HepG2 (cell line): ENCODE measurements around the gene AMBRA1. TPM values are rescaled to one million over a fixed set of nuclear protein-coding genes. Genes with fewer than 3 reads are reported as not detected.
A peak's percentile ranks its signal among the peaks of the same experiment; 100 is the strongest.

ENCODE experiments used
- CENPX ChIP-seq: sonication (generic); formaldehyde crosslinking; IDR thresholded peaks from 2 replicates; pipeline ENCODE4 v1.9.0; 2021; ENCODE audit warnings: mild to moderate bottlenecking, missing genetic modification reagents, moderate library complexity
- HIC2 ChIP-seq: sonication (generic); formaldehyde crosslinking; IDR thresholded peaks from 2 replicates; pipeline ENCODE4 v1.9.0; 2022; ENCODE audit warnings: low read depth, missing genetic modification reagents
- MEIS1 ChIP-seq: sonication (generic); formaldehyde crosslinking; IDR thresholded peaks from 2 replicates; pipeline ENCODE4 v1.9.0; 2021; ENCODE audit warnings: mild to moderate bottlenecking, missing genetic modification reagents, moderate library complexity, borderline replicate concordance
- polyA plus RNA-seq, 8 experiments: library from polyadenylated mRNA; depleted of rRNA in 3 of 8; stranded (reverse) in 7 of 8; unstranded in 1 of 8; fragments of >200 nt; fragmentation: Illumina TruSeq in 4 of 8; extraction: Trizol in 4 of 8; gene quantifications; 2 replicates each; pipeline versions ENCODE4 v1.2.1 to v1.2.3, GENCODE V29; 2011 to 2016; ENCODE audit warnings: low read depth in 4 of 8, missing spikeins in 1 of 8, mixed read lengths in 1 of 8; ENCODE audit not compliant: insufficient read depth in 1 of 8
- total RNA-seq, 5 experiments: library from RNA; depleted of rRNA; stranded (reverse); fragments of >200 nt; fragmentation: Illumina TruSeq; extraction: Trizol; gene quantifications; 2 replicates each; pipeline ENCODE4 v1.2.3, GENCODE V29; 2016; ENCODE audit warnings: low read depth in 1 of 5
- TF ChIP-seq, protein P1 (sequence below): sonication (generic); formaldehyde crosslinking; IDR thresholded peaks from 2 replicates; pipeline ENCODE4 v1.8.0; 2022; ENCODE audit warnings: missing genetic modification reagents, mild to moderate bottlenecking, borderline replicate concordance
- TF ChIP-seq, protein P2 (sequence below): sonication (generic); formaldehyde crosslinking; IDR thresholded peaks from 2 replicates; pipeline ENCODE4 v1.4.0; 2020; ENCODE audit warnings: missing genetic modification reagents, mild to moderate bottlenecking, borderline replicate concordance
- TF ChIP-seq, protein P3 (sequence below), 2 experiments: fragments of 450-650 bp in 1 of 2; sonication (generic) in 1 of 2; formaldehyde crosslinking in 1 of 2; IDR thresholded peaks; 2 replicates each; pipeline versions ENCODE4 v1.6.1 to v1.8.0; 2016 to 2022; ENCODE audit warnings: antibody characterized with exemption in 1 of 2, mild to moderate bottlenecking in 1 of 2, missing genetic modification reagents in 1 of 2

The AMBRA1 gene
- total and polyA plus RNA-seq, 2 of the 13 experiments (the other 11 are each of a cell fraction or from before 2014, with no cell fraction given), result 15.7 to 26.0 TPM

GRCh38 chr11:46392421-46393230 is 201.2 kb downstream of the AMBRA1 start (continued):
- peak; percentile 80 for TF ChIP-seq MEIS1 (CRISPR knock-in tag)
- TF ChIP-seq, protein P1, sequence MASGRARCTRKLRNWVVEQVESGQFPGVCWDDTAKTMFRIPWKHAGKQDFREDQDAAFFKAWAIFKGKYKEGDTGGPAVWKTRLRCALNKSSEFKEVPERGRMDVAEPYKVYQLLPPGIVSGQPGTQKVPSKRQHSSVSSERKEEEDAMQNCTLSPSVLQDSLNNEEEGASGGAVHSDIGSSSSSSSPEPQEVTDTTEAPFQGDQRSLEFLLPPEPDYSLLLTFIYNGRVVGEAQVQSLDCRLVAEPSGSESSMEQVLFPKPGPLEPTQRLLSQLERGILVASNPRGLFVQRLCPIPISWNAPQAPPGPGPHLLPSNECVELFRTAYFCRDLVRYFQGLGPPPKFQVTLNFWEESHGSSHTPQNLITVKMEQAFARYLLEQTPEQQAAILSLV, result peak; percentile 98
- TF ChIP-seq, protein P2, sequence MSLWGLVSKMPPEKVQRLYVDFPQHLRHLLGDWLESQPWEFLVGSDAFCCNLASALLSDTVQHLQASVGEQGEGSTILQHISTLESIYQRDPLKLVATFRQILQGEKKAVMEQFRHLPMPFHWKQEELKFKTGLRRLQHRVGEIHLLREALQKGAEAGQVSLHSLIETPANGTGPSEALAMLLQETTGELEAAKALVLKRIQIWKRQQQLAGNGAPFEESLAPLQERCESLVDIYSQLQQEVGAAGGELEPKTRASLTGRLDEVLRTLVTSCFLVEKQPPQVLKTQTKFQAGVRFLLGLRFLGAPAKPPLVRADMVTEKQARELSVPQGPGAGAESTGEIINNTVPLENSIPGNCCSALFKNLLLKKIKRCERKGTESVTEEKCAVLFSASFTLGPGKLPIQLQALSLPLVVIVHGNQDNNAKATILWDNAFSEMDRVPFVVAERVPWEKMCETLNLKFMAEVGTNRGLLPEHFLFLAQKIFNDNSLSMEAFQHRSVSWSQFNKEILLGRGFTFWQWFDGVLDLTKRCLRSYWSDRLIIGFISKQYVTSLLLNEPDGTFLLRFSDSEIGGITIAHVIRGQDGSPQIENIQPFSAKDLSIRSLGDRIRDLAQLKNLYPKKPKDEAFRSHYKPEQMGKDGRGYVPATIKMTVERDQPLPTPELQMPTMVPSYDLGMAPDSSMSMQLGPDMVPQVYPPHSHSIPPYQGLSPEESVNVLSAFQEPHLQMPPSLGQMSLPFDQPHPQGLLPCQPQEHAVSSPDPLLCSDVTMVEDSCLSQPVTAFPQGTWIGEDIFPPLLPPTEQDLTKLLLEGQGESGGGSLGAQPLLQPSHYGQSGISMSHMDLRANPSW (CRISPR knock-in tag), result peak; percentile 49; the same call in 1 of the 2 replicates
- TF ChIP-seq, protein P3, sequence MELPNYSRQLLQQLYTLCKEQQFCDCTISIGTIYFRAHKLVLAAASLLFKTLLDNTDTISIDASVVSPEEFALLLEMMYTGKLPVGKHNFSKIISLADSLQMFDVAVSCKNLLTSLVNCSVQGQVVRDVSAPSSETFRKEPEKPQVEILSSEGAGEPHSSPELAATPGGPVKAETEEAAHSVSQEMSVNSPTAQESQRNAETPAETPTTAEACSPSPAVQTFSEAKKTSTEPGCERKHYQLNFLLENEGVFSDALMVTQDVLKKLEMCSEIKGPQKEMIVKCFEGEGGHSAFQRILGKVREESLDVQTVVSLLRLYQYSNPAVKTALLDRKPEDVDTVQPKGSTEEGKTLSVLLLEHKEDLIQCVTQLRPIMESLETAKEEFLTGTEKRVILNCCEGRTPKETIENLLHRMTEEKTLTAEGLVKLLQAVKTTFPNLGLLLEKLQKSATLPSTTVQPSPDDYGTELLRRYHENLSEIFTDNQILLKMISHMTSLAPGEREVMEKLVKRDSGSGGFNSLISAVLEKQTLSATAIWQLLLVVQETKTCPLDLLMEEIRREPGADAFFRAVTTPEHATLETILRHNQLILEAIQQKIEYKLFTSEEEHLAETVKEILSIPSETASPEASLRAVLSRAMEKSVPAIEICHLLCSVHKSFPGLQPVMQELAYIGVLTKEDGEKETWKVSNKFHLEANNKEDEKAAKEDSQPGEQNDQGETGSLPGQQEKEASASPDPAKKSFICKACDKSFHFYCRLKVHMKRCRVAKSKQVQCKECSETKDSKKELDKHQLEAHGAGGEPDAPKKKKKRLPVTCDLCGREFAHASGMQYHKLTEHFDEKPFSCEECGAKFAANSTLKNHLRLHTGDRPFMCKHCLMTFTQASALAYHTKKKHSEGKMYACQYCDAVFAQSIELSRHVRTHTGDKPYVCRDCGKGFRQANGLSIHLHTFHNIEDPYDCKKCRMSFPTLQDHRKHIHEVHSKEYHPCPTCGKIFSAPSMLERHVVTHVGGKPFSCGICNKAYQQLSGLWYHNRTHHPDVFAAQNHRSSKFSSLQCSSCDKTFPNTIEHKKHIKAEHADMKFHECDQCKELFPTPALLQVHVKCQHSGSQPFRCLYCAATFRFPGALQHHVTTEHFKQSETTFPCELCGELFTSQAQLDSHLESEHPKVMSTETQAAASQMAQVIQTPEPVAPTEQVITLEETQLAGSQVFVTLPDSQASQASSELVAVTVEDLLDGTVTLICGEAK (IDR thresholded peaks at IDR 0.05), result no peak
- TF ChIP-seq, protein P3 (CRISPR knock-in tag; IDR thresholded peaks at IDR 0.05), result peak; percentile 90
- no peak for TF ChIP-seq CENPX (CRISPR knock-in tag)
- TF ChIP-seq HIC2 (CRISPR knock-in tag), result peak; percentile 78; the same call in 1 of the 2 replicates
